ENCODE measurements around the gene REXO1. TPM values are rescaled to one million over a fixed set of nuclear protein-coding genes. Genes with fewer than 3 reads are reported as not detected.

The REXO1 gene
- total and polyA plus RNA-seq, 9 of the 15 experiments (the other 6 are each of a cell fraction or from before 2014, with no cell fraction given): 0.04 to 63.3 (median 15.8) TPM

DNA sequence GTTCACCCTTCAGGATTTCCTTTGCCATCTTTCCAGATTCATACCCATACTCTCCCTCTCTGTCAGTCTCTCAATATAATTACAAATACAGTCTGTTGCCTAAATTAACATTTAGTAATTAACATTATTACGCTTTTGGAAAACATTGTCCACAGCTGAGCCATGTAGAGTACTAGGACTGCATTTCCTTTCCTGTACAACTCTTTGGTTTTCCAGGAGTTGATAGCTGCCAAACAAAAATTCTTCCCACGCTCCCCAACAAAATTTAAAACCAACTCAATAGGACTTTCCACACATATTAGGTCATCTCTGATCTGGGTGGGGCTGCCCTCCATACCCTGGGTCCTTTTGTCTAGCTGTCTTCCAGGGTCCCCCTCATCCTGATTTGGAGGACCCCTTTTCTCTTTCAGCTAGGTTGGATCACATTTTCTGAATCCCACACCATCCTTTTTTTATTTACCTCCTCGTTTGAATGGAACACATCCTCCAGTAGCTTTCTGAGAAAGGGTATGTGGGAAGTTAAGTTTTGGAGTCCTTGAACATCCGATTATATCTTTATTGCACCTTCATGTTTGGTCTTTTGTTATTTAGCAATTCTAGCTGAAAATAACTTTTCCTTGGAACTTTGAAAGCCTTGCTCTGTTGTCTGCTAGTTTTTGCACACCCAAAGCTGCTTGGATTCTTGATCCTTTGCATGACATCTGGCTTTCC is 77.3 kb downstream of the REXO1 start (continued):
- TF ChIP-seq, protein P1, sequence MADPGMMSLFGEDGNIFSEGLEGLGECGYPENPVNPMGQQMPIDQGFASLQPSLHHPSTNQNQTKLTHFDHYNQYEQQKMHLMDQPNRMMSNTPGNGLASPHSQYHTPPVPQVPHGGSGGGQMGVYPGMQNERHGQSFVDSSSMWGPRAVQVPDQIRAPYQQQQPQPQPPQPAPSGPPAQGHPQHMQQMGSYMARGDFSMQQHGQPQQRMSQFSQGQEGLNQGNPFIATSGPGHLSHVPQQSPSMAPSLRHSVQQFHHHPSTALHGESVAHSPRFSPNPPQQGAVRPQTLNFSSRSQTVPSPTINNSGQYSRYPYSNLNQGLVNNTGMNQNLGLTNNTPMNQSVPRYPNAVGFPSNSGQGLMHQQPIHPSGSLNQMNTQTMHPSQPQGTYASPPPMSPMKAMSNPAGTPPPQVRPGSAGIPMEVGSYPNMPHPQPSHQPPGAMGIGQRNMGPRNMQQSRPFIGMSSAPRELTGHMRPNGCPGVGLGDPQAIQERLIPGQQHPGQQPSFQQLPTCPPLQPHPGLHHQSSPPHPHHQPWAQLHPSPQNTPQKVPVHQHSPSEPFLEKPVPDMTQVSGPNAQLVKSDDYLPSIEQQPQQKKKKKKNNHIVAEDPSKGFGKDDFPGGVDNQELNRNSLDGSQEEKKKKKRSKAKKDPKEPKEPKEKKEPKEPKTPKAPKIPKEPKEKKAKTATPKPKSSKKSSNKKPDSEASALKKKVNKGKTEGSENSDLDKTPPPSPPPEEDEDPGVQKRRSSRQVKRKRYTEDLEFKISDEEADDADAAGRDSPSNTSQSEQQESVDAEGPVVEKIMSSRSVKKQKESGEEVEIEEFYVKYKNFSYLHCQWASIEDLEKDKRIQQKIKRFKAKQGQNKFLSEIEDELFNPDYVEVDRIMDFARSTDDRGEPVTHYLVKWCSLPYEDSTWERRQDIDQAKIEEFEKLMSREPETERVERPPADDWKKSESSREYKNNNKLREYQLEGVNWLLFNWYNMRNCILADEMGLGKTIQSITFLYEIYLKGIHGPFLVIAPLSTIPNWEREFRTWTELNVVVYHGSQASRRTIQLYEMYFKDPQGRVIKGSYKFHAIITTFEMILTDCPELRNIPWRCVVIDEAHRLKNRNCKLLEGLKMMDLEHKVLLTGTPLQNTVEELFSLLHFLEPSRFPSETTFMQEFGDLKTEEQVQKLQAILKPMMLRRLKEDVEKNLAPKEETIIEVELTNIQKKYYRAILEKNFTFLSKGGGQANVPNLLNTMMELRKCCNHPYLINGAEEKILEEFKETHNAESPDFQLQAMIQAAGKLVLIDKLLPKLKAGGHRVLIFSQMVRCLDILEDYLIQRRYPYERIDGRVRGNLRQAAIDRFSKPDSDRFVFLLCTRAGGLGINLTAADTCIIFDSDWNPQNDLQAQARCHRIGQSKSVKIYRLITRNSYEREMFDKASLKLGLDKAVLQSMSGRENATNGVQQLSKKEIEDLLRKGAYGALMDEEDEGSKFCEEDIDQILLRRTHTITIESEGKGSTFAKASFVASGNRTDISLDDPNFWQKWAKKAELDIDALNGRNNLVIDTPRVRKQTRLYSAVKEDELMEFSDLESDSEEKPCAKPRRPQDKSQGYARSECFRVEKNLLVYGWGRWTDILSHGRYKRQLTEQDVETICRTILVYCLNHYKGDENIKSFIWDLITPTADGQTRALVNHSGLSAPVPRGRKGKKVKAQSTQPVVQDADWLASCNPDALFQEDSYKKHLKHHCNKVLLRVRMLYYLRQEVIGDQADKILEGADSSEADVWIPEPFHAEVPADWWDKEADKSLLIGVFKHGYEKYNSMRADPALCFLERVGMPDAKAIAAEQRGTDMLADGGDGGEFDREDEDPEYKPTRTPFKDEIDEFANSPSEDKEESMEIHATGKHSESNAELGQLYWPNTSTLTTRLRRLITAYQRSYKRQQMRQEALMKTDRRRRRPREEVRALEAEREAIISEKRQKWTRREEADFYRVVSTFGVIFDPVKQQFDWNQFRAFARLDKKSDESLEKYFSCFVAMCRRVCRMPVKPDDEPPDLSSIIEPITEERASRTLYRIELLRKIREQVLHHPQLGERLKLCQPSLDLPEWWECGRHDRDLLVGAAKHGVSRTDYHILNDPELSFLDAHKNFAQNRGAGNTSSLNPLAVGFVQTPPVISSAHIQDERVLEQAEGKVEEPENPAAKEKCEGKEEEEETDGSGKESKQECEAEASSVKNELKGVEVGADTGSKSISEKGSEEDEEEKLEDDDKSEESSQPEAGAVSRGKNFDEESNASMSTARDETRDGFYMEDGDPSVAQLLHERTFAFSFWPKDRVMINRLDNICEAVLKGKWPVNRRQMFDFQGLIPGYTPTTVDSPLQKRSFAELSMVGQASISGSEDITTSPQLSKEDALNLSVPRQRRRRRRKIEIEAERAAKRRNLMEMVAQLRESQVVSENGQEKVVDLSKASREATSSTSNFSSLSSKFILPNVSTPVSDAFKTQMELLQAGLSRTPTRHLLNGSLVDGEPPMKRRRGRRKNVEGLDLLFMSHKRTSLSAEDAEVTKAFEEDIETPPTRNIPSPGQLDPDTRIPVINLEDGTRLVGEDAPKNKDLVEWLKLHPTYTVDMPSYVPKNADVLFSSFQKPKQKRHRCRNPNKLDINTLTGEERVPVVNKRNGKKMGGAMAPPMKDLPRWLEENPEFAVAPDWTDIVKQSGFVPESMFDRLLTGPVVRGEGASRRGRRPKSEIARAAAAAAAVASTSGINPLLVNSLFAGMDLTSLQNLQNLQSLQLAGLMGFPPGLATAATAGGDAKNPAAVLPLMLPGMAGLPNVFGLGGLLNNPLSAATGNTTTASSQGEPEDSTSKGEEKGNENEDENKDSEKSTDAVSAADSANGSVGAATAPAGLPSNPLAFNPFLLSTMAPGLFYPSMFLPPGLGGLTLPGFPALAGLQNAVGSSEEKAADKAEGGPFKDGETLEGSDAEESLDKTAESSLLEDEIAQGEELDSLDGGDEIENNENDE (IDR thresholded peaks at IDR 0.05; ENCODE audit: low read depth, low read length): no peak
- TF ChIP-seq BCOR (IDR thresholded peaks at IDR 0.05): peak; percentile 67
- no peak for TF ChIP-seq MEIS2 (IDR thresholded peaks at IDR 0.05; ENCODE audit: partially characterized antibody)
- TF ChIP-seq CHD1 (IDR thresholded peaks at IDR 0.05; ENCODE audit: low read length): no peak
- TF ChIP-seq OTX1 (CRISPR knock-in tag; IDR thresholded peaks at IDR 0.05): no peak
- peak in 1 of 2 experiments; percentile 96; a peak in 2 of 3 replicates for TF ChIP-seq CBX3 (IDR thresholded peaks at IDR 0.05; ENCODE audit: borderline replicate concordance in 1 of 2, low read length in 2 of 2)
- TF ChIP-seq ZNF354B (CRISPR knock-in tag; IDR thresholded peaks at IDR 0.05): no peak
- TF ChIP-seq CBX5 (IDR thresholded peaks at IDR 0.05; ENCODE audit: borderline replicate concordance, low read depth): 0 out of 2 replicates have a peak, but pooled peaks have one; percentile 43
- TF ChIP-seq SRF (CRISPR knock-in tag; IDR thresholded peaks at IDR 0.05): peak; percentile 77 to 87
- TF ChIP-seq, protein P2, sequence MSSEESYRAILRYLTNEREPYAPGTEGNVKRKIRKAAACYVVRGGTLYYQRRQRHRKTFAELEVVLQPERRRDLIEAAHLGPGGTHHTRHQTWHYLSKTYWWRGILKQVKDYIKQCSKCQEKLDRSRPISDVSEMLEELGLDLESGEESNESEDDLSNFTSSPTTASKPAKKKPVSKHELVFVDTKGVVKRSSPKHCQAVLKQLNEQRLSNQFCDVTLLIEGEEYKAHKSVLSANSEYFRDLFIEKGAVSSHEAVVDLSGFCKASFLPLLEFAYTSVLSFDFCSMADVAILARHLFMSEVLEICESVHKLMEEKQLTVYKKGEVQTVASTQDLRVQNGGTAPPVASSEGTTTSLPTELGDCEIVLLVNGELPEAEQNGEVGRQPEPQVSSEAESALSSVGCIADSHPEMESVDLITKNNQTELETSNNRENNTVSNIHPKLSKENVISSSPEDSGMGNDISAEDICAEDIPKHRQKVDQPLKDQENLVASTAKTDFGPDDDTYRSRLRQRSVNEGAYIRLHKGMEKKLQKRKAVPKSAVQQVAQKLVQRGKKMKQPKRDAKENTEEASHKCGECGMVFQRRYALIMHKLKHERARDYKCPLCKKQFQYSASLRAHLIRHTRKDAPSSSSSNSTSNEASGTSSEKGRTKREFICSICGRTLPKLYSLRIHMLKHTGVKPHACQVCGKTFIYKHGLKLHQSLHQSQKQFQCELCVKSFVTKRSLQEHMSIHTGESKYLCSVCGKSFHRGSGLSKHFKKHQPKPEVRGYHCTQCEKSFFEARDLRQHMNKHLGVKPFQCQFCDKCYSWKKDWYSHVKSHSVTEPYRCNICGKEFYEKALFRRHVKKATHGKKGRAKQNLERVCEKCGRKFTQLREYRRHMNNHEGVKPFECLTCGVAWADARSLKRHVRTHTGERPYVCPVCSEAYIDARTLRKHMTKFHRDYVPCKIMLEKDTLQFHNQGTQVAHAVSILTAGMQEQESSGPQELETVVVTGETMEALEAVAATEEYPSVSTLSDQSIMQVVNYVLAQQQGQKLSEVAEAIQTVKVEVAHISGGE (CRISPR knock-in tag; IDR thresholded peaks at IDR 0.05): no peak
- no peak for TF ChIP-seq SOX6 (IDR thresholded peaks at IDR 0.05)

Data from K562 (cell line).